Fibroblast of skin of left quadriceps (primary cell): ENCODE measurements around the gene SPATA2L.

Experiments used
- DNase-seq, 2 experiments: peaks; one replicate each; pipeline ENCODE4 v3.0.0-alpha.2; 2013; ENCODE audit warnings: low read depth in 2 of 2

The SPATA2L gene, protein sequence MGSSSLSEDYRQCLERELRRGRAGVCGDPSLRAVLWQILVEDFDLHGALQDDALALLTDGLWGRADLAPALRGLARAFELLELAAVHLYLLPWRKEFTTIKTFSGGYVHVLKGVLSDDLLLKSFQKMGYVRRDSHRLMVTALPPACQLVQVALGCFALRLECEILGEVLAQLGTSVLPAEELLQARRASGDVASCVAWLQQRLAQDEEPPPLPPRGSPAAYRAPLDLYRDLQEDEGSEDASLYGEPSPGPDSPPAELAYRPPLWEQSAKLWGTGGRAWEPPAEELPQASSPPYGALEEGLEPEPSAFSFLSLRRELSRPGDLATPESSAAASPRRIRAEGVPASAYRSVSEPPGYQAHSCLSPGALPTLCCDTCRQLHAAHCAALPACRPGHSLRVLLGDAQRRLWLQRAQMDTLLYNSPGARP

DNA sequence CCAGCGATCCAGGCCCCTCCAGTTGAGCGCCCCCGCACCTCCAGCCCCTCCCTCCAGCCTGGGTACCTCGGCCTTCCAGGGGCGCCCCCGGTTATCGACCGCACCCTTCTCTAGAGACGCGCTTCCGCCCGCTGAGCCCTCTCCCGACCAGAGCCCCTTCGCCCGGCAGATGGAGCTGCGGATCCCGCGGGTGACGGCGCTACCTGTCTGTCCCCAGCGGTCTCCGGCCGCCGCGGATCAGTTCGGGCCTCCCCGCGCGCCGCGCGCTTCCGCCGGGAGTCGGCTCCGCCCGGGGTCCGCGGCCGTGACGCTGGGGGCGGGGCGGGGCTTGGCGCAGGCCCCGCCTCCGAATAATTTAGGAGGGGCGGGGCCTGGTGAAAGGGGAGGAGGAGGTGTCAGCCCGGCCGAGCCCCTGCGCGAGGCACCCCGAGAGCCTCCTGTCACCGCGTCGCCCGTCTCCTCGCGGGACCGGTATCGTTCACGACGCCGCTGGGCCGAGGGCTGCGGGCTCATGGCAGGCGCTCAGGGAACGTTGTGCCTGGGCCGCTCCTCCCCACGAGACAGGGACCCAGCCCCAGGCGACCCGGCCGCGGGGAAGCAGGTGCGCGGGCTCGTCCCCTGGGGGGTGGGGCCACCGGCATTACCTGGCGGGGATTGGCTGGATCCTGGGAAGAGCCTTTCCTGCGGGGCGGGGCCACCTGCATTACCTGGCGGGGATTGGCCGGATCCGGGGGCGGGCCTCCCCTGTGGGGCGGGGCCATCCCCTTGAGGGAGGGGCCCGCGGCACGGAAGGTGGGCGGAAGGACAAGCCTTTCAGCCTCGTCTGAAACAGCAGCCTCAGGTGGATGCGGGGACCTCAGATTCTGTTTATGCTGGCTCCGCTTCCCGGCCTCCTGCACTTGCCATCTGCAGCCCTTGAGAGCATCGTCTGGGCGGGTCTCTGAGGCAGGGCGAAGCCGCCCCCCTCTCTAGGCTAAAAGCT lies at the start of gene SPATA2L:
Gene SPATA2L (minus strand): TSS at position 281 of the 982 bp plus-strand sequence. CDS start 473 bp downstream, outside the sequence.
- peak; percentile 45 to 47 for DNase-seq

DNA sequence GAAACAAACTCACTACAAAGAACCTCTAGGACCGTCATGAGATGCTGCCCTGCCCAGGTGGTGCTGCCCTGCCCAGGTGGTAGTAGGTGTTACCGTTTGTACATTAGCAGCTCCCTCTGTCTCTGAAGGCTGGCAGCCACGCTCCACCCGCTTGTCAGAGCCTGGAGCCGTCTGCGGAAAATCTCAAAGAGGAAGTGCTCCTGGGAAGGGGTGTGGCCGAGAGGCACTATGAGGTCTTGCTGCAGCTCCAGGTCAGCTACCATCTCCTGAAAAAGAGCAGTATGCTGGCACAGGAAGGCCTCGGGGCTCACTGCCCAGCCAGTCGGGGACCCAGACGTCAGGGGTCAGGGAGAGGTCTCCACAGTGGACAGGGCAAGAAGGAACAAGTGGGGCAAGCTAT lies 48.1 kb upstream of the SPATA2L start:
- no peak for DNase-seq

DNA sequence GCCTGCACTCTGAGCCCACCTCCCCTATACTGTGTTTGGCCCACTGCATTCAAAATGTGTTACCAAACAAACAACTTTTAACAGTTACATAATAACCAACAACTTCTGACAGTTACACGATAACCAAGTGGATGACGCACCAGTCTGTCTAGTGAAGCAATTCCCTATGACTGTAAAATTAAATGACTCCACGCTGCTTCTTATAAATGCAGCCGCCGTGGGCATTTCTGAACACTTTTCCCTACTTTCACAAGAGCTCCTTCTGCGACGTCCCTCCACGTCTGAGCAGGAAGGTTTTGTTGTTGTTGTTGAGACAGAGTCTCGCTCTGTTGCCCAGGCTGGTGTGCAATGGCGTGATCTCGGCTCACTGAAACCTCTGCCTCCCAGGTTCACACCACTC lies 47.4 kb upstream of the SPATA2L start:
- DNase-seq, result no peak

DNA sequence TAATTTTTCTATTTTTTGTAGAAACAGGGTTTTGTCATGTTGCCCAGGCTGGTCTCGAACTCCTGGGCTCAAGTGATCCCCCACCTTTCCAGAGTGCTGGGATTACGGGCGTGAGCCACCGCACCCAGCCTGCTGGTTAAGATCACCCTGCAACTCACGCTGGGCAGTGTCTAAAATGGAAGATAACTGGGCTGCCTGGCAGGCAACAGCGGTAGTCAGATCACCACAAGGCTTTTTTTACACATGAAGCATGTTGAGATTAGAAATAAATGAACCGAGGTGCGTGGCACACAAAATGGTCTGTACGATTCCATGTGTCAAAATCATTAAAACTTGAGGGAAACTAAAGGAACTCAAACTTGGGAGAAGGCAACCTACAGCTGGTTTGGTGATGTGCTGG lies 46.6 kb upstream of the SPATA2L start:
- no peak for DNase-seq

DNA sequence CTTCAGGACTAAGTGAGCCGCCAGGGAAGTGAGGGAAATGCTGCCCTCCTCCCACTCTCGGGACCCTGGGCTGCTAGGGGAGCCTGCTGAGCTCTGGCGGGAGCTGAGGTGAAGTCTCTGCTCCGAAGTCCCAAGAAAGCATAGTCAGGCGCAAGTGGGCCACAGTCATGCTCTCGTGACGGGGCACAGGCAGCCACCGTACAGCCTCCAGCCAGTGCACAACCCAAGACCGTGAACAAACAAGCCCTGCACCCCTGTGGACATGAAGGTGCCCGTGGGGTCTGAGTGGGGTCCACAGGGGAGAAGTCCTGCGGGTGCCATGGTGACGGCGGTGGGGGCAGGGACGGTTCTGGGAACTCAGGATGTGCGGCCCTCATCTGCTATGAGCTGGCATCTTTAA lies 44.5 kb upstream of the SPATA2L start:
- DNase-seq, result no peak

DNA sequence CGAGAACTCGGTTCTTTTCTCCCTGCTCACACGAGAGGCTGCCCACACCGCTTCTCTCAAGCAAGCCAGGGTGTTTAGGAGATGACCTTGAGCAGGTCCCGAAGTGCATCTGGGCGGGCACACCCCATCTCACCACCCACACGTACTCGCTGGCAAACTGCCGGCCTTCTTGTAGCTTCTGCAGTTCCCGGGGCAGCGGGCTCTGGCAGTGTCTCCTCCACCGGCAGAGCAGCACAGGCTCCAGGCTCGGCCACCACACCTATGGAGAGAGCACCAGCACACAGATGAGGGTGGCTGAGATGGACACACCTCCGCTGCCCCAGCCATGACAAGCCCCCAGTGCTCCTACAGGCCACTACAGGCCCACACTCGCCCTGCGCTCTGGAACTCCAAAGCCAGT lies 43.3 kb upstream of the SPATA2L start:
- no peak for DNase-seq

DNA sequence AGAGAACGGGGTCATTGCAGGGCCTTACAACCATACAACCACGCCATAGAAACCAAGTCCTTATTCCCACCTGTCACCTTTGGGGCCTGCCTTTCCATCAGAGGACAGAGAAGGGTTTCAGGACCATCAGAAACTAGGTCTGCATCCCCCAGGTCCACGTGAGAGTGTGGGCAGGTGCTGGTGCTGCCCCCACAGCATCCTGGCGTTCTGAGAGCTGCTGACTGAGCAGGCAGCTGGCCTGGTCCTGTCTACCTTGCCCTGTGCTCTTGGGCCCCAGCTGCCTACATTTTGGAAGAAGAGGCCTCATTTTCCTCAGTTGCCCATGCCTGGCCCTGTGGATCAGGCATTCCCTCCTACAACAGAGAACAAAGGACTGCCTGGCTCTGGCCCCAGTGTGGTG lies 41.4 kb upstream of the SPATA2L start:
- no peak for DNase-seq

DNA sequence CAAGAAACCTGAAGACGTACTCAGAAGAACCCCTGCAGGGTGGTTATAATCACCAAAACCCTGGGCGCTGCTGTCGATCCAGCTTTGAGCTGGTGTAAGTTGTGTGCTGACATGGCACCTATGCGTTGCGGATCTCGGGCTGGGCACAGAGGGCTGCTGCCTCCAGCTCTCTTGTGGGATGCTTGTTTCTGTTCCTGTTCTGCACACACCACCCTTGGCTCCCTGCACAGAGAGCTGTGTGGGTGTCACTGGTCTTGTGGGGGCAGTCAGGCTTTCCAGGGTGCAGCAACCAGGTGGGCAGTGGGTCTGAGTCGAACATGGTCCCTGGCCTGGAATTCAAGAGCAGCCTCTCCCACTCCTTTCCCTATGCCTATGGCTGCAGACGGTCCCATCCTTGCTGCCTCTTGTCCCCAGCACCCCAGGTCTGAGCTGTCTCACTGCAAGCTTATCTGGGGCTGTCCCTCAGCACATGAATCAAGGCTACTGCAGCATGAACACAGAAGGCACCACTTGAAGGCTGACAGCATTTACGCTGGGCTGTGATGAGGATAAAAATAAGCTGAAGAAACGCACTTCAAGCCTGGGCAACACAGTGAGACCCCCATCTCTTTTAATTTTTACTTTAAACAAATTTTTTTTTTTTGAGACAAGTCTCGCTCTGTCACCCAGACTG lies 40.0 kb upstream of the SPATA2L start:
- DNase-seq, result no peak

DNA sequence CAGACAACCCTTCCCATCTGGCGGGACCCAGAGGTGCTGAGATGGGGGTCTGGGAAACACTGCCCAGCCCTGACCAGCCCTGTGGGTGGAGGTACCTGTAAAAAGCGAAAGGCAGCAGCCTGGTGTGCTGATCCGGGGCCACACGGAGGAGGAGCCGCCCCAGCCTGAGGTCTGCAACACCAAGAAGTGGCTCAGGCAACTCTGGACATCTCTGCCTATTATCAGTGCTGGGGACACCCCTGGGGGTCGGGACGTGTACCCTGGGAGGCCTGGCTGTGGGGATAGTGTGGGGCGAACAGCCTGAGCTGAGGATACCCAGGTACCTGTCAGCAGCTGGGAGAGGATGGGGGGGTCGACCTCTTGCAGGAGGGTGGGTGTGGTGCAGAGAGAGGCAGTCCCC lies 37.9 kb upstream of the SPATA2L start:
- no peak for DNase-seq

DNA sequence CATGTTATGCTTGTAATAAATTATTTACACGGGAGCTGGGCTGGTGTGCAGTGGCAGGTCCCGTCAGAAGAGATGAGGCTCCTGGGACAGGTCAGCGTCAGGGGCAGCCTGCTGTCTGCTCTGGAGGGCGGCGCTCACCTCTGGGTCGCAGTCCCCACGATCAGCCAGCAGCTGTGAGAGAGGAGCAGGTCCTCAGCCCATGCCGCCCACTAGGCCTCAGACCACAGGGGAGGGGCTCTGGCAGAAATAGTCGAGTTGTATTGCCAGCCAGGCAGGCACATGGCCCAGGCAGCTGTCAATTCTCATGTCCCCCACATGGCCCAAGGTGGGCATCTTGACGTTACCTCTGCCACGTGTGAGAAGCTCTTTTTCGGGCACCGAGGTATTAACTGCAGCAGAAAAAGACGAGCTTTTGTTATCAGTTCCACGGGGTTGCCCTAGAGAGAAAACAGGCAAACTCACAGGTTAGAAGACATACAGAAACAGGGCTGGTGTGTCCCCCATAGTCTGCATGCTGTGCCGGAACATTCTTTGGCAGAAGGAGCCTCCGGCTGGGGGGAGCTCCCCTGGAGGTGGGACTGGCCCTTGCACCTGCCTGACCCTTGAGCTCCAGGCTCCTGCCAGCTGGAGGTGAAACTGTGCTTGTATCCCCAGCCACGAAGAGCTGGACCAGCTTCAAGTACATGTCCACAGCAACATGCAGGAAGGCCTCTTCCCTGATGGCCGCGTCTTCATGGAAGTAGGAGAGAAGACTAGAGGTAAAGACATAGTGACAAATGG lies 37.2 kb upstream of the SPATA2L start:
- DNase-seq, result no peak

DNA sequence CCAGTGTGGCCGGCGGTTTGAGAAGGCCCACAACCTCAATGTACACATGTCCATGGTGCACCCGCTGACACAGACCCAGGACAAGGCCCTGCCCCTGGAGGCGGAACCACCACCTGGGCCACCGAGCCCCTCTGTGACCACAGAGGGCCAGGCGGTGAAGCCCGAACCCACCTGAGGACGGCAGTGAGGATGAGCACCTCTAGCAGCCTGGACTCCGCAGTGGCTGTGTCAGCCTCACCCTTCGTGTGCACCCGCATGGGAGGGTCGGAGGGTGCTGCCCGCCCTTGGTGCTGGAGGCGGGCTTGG lies 36.5 kb upstream of the SPATA2L start:
- no peak for DNase-seq

DNA sequence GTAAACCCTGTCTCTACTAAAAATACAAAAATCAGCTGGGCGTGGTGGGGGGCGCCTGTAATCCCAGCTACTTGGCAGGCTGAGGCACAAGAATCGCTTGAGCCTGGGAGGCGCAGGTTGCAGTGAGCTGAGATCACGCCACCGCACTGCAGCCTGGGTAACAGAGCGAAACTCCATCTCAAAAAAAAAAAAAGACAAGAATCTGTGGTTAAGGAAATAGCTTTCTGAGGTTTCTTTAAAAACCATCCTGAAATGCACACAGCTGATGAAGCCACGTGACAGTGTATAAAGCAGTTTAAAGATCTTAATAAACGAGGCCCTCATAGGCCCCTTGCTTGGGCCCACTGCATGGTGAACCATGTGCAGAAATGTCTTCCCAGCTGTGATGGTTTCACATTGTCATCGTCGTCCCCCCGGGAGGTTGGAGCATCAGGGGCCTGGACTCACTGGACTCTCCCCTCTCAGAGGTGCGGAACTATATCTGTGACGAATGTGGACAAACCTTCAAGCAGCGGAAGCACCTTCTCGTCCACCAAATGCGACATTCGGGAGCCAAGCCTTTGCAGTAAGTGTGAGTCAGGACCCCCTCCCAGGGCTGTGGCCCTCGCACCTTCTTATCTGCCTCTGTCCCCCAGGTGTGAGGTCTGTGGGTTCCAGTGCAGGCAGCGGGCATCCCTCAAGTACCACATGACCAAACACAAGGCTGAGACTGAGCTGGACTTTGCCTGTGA lies 36.0 kb upstream of the SPATA2L start:
- no peak for DNase-seq

DNA sequence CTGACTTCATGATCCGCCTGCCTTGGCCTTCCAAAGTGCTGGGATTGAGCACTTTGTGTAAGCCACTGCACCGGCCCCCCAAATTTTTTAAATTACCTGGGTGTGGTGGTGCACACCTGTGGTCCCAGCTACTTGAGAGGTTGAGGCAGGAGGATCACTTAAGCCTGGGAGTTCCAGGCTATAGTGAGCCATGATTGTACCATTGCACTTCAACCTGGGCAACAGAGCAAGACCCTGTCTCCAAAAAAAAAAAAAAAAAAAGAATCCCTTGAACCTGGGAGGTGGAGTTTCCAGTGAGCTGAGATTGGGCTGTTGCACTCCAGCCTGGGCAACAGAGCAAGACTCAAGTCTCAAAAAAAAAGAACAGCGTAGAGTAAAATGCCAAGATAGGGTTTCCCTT lies 35.0 kb upstream of the SPATA2L start:
- no peak for DNase-seq

DNA sequence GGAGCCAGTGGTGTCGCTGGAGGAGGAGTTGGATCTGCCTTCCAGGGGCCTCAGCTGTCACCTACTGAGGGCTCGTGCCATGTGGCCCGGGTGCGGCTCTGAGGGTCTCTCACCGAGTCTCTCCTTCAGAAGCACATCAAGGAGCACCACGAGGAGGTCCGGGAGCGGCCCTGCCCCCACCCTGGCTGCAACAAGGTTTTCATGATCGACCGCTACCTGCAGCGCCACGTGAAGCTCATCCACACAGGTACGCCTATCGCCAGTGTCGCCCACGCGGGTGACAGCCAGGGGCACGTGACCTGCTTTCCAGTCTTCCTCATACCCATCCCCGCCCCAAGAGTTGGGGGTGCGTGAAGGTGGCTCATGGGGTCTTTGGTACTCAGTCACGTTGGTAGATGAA lies 32.3 kb upstream of the SPATA2L start:
- no peak for DNase-seq

DNA sequence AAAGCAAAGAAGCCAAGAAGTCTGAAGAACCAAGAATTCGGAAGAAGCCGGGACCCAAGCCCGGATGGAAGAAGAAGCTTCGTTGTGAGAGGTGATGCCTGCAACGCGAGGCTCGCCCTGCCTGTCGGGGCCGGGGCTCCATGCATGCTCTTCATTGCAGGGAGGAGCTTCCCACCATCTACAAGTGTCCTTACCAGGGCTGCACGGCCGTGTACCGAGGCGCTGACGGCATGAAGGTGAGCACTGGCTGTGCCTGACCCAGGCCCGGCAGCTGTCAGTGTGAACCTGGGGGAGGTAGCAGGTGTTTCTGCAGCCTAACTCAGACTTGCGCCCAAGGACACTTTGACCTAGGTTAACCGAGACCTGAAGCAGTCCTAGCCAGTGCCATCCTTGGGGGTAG lies 31.8 kb upstream of the SPATA2L start:
- DNase-seq, result no peak

DNA sequence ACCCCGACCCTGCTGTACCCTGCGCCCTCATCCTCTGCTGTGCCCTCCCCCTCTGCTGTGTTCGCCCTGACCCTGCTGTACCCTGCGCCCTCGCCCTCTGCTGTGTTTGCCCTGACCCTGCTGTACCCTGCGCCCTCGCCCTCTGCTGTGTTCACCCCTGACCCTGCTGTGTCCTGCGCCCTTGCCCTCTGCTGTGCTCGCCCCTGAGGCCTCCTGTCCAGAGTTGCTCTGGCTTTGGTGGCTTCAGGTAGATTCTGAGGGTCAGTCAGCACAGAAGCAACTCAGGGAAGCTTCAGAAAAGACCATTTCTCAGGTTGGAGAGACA lies 31.4 kb upstream of the SPATA2L start:
- no peak for DNase-seq

DNA sequence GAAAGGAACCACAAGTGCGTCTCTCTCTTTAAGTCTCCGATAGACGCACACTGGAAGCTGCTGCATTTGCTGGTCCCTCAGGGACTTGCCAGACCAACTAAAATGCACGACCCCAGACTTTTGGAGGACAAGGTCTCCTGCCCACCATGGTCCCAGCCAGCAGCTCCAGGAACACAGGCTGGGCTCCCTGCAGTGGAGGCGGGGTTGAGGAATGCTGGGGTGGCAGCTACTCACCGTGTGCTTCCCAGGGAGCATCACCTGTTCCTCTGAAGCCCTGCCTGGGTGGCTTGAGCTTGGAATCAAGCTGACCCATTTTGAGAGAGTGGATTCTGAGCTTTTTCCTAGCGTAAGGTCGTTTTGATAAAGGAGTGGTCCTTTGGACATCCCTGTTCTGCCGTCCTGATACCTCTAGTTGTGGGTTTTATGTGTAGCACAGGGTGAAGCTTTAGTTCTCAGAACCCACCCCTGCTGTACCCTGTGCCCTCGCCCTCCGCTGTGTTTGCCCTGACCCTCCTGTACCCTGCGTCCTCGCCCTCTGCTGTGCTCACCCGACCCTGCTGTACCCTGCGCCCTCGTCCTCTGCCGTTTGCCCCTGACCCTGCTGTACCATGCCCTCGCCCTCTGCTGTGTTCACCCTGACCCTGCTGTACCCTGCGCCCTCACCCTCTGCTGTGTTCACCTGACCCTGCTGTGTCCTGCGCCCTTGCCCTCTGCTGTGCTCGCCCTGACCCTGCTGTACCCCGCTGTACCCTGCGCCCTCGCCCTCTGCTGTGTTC lies 30.8 kb upstream of the SPATA2L start:
- DNase-seq, result no peak

DNA sequence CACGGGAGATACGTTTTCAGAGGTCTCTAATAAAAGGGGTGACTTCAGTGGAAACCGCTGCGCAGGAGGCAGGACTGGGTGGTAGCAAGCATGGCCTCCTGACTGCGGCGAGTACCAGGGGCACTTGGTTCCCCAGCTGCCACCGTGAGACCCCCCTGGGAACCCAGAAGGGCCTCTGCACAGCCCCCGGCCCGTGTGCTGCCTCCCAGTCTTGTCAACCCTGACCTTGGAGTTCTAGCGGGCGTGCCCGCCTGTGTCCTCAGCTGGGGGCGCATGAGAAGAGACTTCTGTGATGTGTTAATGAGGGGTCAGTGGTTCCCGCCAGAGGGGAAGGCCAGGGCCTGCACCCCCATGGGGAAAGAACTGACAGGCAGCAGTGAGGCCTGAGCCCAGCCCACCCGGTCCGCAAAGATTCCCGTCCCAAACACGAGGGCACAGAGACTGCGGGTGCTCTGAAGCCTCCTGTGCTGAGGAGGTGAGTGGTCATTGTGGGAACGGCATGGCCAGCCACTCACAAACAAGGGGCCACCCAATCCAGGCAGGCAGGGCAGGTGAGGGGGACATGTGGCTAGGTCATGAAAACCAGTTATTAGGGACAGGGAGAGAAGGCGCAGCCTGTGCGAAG lies 29.2 kb upstream of the SPATA2L start:
- DNase-seq, result no peak

DNA sequence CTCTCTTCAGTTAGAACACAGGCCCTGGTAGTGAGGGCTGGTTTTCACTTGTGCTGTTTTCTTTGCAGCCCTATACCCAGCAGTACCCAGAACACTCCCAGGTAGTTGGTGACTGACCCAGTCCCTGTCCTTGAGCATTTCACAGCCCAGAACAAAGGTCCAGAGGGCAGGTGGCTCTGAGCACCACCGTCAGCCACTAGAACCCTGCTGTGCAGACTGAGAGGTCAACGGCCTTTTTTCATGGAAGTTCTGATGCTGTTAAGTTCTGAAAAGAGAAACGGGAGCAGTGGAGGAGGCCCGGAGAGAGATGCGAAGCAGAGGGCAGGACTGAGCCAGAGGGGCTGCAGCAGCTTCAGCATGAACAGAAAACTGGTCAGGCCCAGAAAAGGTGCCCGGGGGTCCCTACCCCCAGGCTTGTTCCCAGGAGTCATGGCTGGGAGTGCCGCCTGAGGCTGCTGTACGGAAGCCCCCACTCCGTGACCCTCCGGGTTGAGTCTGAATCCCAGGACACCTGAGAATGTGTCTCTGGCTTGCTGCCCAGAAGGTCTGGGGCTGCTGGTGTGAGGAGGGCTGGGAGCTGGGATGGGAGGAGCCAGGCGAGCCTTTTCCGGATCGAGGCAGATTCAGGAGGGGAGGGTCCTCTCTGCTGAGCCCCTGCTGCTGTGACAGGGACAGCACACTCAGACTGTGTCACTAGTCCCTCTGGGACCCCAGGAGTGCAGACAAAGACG lies 28.5 kb upstream of the SPATA2L start:
- no peak for DNase-seq
